ELF-1 (cell line): ENCODE data around the gene MALRD1.

ENCODE experiments used
- DNase-seq: peaks from one replicate; pipeline ENCODE4 v3.0.0-alpha.2; 2016; ENCODE audit warnings: low read depth, low spot score

The MALRD1 gene

GRCh38 chr10:19488592-19489280, 440.1 kb downstream of the MALRD1 start:
- DNase-seq: peak; percentile 84

- no peak for DNase-seq
Measured at GRCh38 chr10:19491166-19491565, 442.6 kb downstream of the MALRD1 start.

GRCh38 chr10:19493917-19494316, 445.3 kb downstream of the MALRD1 start:
- DNase-seq: no peak

- no peak for DNase-seq
Measured at GRCh38 chr10:19497026-19497425, 448.4 kb downstream of the MALRD1 start.

DNA sequence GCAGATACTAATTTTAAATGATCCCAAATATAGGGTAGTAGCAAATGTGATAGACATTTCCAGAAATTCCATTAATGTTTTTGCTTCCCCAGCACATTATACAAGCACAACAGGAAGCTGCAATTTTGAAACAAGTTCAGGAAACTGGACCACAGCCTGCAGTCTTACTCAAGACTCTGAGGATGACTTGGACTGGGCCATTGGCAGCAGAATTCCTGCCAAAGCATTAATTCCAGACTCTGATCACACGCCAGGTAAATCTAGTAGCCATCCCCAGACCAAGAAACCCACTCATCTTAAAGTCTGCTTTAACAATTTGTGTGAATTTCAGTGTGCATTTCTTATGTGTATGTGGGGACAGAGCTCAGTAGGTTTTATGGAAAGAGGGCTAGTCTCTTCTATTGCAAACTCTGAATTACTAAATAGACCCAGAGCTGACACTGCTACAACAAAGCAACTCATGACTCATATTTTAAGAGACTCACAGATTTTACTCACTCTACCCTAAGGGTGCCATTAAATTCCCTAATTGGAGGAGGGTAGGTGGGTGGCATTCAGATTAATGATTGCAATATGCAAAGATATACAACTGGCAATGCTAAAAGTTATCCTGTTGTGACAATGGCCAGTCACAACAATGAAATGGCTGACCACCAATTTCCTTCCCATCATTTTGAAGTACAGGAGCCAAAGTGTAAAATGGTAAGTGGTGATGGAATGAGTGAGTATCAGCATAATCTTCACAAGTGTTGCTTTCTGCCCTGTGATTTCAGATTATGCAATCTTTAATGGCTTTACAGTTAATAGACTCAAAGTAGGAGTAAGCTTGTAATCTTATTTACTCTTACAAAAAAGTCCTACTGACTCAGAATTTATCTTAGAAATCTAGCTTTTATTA, 450.0 kb downstream of the MALRD1 start:
- no peak for DNase-seq

DNA sequence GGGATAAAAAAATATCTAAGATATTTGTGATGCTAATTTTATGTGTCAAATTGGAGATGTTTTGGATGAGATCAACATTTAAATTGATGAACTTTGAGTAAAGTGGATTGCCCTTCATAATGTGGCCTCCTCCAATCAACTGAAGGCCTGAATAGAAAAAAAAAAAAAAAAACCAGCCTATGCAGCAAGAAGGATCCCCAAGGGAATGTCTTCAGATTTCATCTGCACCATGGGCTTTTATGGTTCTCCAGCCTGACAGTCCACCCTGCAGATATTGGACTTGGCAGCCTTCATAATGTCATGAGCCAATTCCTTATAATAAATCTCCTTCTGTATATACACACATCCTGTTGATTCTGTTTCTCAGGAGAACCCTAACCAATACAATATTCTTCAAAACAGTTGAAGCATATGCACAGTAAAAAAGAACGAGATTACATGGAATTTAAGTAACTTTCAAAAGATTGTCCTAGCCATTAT, 450.7 kb downstream of the MALRD1 start:
- no peak for DNase-seq

DNA sequence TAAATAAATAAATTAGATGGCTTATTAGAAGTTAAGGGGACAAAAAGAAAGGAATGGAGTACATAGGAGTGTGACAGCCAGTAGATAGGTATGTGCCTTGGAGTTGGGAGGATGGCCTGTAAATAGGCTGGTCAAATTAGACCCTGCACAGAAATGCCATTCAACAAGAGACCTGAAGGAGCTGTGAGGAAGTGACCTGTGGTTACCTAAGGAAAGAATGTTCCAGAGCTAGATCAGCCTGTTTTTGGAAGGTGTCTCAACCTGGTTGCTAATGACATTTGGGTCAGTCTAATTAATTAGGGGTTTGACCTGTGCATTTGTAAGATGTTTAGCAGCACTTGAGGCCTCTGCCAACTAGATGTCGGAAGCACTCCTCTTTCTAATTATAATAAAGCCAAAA, 452.4 kb downstream of the MALRD1 start:
- peak; percentile 44 for DNase-seq

- no peak for DNase-seq
Measured at GRCh38 chr10:19505320-19506312, 457.0 kb downstream of the MALRD1 start.

GRCh38 chr10:19510005-19510732, 461.6 kb downstream of the MALRD1 start:
- DNase-seq: peak; percentile 71

DNA sequence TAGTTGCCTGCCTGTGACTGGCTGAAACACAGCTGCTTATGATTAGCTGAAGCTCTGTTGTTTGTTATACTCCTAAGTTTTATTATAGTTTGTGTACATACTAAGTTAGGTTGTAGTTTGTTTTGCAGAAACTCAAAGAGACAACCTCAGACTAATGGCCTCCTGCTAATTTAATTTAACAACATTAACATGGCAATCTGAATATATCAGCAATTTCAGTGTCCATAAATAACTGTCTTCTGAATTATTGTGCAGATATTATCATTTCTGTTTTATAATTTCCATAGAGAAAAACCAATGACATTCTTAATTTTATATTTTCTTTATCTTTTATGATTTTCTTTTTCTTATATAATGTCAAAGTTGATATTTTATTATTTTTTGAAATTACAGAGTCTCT, 469.5 kb downstream of the MALRD1 start:
- no peak for DNase-seq

DNA sequence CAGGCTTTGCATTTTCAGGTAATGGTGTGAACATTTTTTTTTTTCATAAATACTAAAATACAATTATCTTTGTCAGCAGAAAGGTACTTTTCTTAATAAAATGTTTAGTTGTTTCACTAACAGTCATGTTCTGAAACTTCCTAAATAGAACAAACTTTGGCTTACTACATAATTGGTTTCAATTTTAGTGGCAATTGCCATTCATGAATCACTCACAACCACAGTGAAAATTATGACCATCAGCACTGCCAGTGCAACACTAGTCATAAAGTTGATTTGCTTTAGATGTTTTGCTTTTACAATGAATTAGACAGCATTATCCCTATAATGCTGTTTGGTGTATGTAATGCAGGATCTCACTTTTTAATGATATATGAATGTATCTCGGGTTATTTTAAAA, 470.0 kb downstream of the MALRD1 start:
- no peak for DNase-seq

- no peak for DNase-seq
Measured at GRCh38 chr10:19531324-19531723, 482.7 kb downstream of the MALRD1 start.

DNA sequence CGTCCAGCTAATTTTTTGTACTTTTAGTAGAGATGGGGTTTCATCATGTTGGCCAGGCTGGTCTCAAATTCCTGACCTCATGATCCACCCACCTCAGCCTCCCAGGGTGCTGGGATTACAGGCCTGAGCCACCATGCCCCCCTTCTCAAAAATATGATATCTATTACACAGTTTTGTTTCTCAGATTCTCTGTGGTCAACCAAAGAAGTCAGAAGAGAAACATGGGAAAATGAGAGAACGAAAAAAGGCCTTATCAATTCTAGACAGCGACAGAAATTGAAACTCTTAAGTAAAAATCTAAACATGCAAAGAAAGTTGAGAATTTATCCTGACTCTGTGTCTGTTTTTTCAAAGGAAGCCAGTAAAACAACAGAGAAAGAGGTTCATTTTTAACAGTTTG, 483.8 kb downstream of the MALRD1 start:
- no peak for DNase-seq

- no peak for DNase-seq
Measured at GRCh38 chr10:19541299-19541698, 492.7 kb downstream of the MALRD1 start.

GRCh38 chr10:19546224-19546623, 497.6 kb downstream of the MALRD1 start:
- DNase-seq: no peak

- no peak for DNase-seq
Measured at GRCh38 chr10:19549503-19549902, 500.9 kb downstream of the MALRD1 start.

GRCh38 chr10:19556666-19557065, 508.1 kb downstream of the MALRD1 start:
- no peak for DNase-seq

DNA sequence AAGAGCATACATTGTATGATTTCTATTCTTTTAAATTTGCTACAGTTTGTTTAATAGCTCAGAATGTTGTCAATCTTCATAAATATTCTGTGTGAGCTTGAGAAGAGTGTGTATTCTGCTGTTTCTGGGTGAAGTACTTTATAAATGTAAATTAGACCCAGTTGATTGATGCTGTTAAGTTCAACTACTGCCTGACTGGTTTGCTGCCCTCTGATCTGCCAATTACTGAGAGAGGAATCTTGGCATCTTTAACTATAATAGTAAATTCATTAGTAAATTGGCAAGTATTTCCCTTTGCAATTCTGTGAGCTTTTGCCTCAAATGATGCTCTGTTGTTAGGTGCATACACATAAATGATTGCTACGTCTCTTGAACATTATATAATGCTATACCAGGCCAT, 512.6 kb downstream of the MALRD1 start:
- DNase-seq: no peak

DNA sequence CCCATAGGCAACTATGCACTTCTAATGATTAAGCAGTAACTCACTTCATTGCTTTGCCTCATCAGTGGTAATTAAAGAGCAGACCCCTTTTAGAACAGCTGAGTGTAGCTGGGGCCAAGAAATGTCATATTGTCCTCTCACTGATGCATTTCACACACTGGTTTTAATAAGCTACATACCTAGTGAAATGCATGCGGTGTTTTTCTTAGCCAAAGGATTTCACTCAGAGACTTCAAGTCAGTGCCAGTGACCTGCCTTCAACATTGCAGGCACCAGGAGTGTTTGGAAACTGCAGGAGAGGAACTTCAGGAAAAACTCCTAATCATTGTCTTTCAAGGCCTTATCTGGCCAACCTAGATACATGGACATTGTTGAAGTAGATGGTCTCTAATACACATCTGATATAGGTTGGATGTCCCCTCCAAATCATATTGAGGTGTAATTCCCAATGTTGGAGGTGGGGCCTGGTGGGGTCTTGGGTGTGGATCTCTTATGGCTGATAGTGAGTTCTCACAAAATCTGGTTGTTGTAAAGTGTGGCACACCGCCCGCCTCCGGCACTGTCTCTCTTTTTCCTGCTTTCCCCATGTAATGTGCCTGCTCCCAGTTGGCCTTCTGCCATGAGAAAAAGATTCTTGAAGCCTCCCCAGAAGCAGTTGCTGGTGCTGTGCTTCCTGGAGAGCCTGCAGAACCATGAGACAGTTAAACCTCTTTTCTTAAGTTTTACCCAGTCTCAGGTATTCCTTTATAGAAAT, 515.0 kb downstream of the MALRD1 start:
- no peak for DNase-seq

GRCh38 chr10:19570120-19570519, 521.5 kb downstream of the MALRD1 start:
- no peak for DNase-seq
